Suprapubic skin (tissue), 4 donors: ENCODE measurements around the gene ADGRD2.

Experiments used
- CTCF ChIP-seq, 2 donors: fragments of 200-600 bp in 1 of 2; fragments of 450-650 bp in 1 of 2; sonication (generic) in 1 of 2; IDR thresholded peaks; one replicate each; pipeline ENCODE4 v1.5.1; 2016 to 2019; ENCODE audit warnings: antibody characterized with exemption in 2 of 2, mild to moderate bottlenecking in 1 of 2, moderate library complexity in 1 of 2
- POLR2A ChIP-seq, 2 donors: fragments of 450-650 bp; IDR thresholded peaks; one replicate each; pipeline ENCODE4 v1.6.1; 2017; ENCODE audit warnings: antibody characterized with exemption in 2 of 2, mild to moderate bottlenecking in 2 of 2, moderate library complexity in 2 of 2
- POLR2AphosphoS5 ChIP-seq, 3 donors: sonication (generic); formaldehyde crosslinking; IDR thresholded peaks; one replicate each; pipeline ENCODE4 v1.6.1; 2017; ENCODE audit warnings: antibody characterized with exemption in 3 of 3

- no peak for TF ChIP-seq CTCF (IDR thresholded peaks at IDR 0.05)
- TF ChIP-seq POLR2A (IDR thresholded peaks at IDR 0.05) = no peak
- no peak for TF ChIP-seq POLR2AphosphoS5 (IDR thresholded peaks at IDR 0.05)
Measured at GRCh38 chr9:124423591-124423990, 26.7 kb upstream of the ADGRD2 start.
